Measurements from ENCODE around the gene DIP2C.

The DIP2C gene

DNA sequence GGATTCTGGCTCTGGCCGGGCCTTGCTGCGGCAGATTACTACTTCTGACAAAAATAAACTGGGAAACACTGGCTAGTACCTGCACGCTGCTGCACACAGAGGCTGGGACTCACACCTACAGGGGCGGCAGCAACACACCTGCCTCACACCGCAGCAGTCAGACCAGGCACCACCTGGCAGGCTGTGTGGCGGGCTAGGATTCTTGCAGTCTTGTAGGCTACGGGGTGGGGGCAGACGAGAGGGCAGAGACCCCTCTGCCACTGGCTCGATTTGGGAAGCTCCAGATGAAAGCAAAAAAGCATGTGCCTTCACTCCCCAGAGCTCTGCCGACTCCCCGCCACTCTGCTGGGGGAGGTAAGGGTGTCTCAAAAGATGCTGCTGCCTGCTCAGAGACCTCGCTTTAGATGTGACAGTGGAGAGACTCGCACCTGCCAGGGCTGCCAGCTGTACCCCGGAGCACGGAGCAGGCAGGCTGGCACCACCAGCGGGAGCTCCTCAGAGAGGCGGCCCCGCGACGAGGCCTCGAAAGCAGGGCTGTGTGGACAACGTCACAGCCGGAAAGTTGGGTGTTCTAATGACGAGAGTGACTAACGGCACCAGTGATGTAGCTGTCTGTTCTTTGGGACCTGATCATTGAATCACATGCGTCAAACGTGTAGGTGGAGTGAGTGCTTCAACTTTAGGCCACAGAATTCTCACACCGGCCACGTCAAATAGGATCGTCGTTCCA is 303.7 kb downstream of the DIP2C start:
- Mint-ChIP-seq H3K27me3 (peaks cover 4% of the 10 kb centered on the region), H3K4me1 (peaks cover 10% of the 10 kb centered on the region), H3K4me3 (no peak overlapping the region), H3K9me3 (no peaks in the 10 kb centered on the region), H3K27ac (no peak overlapping the region), H3K36me3 (peaks cover 4% of the 10 kb centered on the region)
- CTCF ChIA-PET: no interaction called here
- no peak for DNase-seq

DNA sequence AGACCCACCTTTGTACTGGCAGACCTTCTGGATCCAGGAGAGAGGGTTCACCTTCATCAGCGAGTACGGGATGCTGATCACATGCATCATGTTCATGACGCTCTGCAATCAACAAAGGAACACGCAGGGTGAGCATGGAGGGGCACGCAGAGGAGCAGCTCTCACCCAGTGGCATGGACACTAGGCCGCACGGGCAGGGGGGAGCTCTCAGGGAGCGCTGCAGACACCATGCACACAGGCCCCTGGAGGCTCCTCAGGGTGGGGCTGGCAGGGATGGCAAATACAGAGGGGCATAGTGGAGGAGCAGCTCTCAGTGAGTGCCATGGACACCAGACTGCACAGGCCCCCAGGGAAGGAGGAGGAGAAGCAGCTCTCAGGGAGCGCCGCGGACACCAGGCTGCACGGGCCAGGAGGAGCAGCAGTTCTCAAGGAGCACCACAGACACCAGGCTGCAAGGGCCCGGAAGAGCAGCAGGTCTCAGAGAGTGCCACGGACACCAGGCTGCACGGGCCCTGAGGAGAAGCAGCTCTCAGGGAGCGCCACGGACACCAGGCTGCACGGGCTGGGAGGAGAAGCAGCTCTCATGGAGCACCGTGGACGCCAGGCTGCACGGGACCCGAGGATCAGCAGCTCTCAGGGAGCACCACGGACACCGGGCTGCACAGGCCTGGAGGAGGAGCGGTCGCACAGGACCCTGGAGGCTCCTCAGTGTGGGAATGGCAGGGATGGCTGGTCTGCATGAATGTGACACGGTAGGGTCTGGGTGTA is 304.7 kb downstream of the DIP2C start:
- Mint-ChIP-seq H3K9me3 (no peaks in the 10 kb centered on the region), H3K27ac (no peak overlapping the region), H3K4me3 (no peak overlapping the region), H3K4me1 (peaks cover 10% of the 10 kb centered on the region), H3K36me3 (peaks cover 4% of the 10 kb centered on the region), H3K27me3 (peaks cover 9% of the 10 kb centered on the region)
- DNase-seq: no peak
- CTCF ChIA-PET: no interaction called here

DNA sequence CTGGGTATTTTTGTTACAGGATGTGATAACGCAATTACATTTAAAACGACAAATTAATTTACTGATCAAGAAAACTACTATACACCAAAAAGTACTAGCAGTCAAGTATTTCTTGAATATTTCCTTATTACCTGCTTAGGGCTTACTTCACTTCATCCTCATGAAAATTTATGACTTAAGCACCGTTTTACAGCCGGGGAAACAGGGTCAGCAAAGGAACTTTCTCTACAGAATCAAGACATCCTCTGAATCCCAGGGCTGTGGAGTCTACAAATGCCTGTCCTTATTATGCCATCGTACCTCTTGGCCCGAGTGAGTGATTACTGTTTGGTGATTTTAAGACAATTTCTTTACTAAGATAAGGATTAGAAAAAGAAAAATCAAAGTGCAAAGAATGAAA is 305.9 kb downstream of the DIP2C start:
- H3K4me1 Mint-ChIP-seq: peaks cover 10% of the 10 kb centered on the region

DNA sequence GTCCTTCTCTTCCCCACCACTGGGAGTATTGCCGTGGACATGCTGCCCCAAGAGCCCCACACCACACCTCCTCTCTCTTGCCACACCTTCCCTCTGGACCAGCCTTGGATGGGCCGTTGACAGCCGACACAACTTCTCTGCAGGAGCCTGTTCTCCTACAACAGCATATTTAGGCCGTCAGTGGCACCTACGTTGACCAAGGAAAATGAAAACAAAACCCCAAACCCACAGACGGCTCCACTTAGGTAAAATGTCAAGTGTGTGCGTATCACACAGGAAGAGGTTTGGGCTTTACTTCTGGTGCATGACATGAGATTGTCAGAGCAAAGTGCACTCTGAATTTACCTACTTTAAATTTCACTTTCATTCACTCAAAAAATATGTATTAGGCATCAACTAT is 307.7 kb downstream of the DIP2C start:
- H3K4me1 Mint-ChIP-seq: peaks cover 15% of the 10 kb centered on the region
- no peak overlapping the region for H3K4me3 Mint-ChIP-seq
- peak overlapping the region; percentile 71 for H3K27ac Mint-ChIP-seq
- peak; percentile 40 for DNase-seq
- peaks cover 4% of the 10 kb centered on the region for H3K36me3 Mint-ChIP-seq
- CTCF ChIA-PET: no interaction called here
- H3K9me3 Mint-ChIP-seq: peaks cover 7% of the 10 kb centered on the region
- peaks cover 10% of the 10 kb centered on the region for H3K27me3 Mint-ChIP-seq

More for the DNA sequence above, 305.9 kb downstream of the DIP2C start:
- Mint-ChIP-seq H3K4me3 (no peak overlapping the region), H3K27me3 (peaks cover 10% of the 10 kb centered on the region), H3K36me3 (peaks cover 4% of the 10 kb centered on the region), H3K27ac (no peak overlapping the region), H3K9me3 (peaks cover 2% of the 10 kb centered on the region)
- no peak for DNase-seq
- CTCF ChIA-PET: no interaction called here

DNA sequence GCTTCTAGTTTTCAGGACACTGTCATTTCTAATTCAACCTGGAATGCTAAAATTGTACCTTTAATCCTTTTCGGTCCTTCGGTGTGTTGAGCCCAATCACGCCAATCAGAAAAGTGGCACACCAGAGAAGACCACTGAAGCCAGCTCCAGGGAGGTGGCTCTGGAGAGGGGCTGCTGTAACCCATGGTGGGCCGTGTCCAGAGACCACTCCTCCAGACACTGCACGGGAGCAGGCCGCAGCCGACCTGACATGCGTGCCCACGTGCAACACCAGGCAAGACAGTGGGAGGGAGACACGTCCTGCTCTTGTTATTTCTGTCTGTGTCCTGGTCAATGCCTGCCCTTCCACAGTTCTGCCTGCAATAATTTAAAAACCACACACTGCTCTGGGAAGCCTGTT is 308.1 kb downstream of the DIP2C start:
- CTCF ChIA-PET: no interaction called here
- Mint-ChIP-seq H3K4me3 (no peak overlapping the region), H3K9me3 (peaks cover 7% of the 10 kb centered on the region), H3K36me3 (peaks cover 4% of the 10 kb centered on the region), H3K27ac (peak overlapping the region; percentile 71), H3K27me3 (peaks cover 10% of the 10 kb centered on the region), H3K4me1 (peaks cover 15% of the 10 kb centered on the region)
- DNase-seq: no peak

DNA sequence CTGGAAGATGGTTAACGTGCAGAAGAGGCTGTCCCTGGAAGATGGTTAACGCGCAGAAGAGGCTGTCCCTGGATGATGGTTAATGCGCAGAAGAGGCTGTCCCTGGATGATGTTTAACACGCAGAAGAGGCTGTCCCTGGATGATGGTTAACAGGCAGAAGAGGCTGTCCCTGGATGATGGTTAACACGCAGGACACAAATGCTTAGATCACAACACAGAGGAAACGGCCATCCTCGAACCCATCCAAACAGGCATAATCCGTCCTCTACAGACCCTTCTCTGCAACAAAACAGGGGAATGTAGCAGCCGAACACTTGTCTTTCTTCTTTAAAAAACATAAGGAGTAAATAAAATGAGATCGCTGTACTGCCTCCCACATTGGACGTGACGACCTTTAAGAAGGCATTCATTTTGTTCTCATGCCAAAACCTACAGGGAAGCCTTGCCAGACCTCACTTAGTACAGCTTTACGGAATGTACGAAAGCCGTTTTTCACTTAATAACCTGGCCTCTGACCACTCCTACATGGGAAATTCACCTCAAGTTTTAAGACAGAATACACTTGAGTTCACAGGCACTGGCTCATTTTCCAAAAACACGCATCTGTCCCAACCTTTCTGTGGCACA is 309.0 kb downstream of the DIP2C start:
- Mint-ChIP-seq H3K4me1 (peaks cover 15% of the 10 kb centered on the region), H3K4me3 (no peak overlapping the region), H3K36me3 (peaks cover 4% of the 10 kb centered on the region), H3K27ac (no peak overlapping the region), H3K9me3 (peaks cover 7% of the 10 kb centered on the region), H3K27me3 (peaks cover 10% of the 10 kb centered on the region)
- CTCF ChIA-PET: no interaction called here
- no peak for DNase-seq

DNA sequence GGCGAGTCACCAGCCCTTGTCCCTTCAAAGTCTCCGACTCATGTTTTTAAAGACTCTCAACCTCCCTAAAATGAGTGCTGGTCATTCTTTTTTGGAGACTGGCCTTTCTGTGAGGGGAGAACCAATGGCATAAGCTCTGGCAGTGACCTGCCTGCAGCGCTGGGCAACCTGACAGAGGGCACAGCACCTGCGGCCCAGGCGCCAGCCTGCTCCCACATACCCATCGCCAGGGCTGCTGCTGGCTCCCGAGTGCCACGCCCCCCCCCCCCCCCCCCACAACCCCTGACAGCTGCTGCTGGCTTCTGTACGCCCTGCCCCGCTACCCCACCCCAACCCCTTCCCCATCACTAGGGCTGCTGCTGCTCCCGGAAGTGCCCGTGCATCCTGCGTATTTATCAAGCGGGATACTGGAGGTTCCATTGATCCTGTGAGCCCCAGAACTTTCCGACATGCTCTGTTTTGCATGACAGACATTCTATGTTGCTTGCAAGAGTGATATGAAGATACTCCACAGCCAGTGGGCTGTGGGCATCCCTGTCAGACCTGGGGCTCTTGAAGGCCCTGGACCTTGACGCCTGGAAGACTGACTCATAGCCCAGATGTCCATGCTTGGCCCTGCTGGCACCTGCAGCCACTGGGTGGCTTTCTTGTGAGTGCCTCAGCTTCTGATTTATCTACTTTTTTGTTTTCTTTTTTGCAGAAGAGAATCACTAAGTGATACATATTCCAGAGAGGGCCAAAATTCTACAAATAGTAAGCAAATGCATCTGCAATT is 310.4 kb downstream of the DIP2C start:
- peaks cover 15% of the 10 kb centered on the region for H3K4me1 Mint-ChIP-seq
- DNase-seq: no peak
- H3K9me3 Mint-ChIP-seq: peaks cover 7% of the 10 kb centered on the region
- H3K4me3 Mint-ChIP-seq: no peak overlapping the region
- CTCF ChIA-PET: no interaction called here
- H3K36me3 Mint-ChIP-seq: peaks cover 4% of the 10 kb centered on the region
- H3K27ac Mint-ChIP-seq: no peak overlapping the region
- peaks cover 10% of the 10 kb centered on the region for H3K27me3 Mint-ChIP-seq

DNA sequence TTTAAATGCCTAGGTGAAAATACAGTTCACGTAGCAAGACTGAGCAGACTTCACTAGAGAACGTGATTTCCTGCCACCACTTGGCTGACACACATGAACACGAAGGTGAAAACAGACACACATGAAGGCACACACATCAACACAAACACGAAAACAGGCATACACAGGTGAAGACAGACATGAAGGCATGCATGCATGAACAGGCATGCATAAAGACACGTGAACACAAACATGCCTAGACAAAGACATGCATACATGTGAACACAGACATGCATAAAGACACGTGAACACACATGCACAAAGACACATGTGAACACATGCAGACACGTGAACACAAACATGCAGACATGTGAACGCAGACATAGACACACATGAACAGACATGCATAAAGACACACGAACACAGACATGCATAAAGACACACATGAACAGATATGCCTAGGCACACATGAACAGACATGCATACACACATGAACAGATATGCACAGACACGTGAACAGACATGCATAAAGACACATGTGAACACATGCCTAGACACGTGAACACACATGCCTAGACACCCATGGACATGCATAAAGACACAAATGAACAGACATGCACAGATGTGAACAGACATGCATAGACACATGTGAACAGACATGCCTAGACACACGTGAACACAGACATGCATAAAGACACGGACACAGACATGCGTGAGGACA is 311.1 kb downstream of the DIP2C start:
- Mint-ChIP-seq H3K9me3 (peaks cover 7% of the 10 kb centered on the region), H3K36me3 (peaks cover 4% of the 10 kb centered on the region), H3K4me3 (no peak overlapping the region), H3K27ac (no peak overlapping the region), H3K27me3 (peaks cover 10% of the 10 kb centered on the region), H3K4me1 (peaks cover 15% of the 10 kb centered on the region)
- no peak for DNase-seq
- CTCF ChIA-PET: no interaction called here

DNA sequence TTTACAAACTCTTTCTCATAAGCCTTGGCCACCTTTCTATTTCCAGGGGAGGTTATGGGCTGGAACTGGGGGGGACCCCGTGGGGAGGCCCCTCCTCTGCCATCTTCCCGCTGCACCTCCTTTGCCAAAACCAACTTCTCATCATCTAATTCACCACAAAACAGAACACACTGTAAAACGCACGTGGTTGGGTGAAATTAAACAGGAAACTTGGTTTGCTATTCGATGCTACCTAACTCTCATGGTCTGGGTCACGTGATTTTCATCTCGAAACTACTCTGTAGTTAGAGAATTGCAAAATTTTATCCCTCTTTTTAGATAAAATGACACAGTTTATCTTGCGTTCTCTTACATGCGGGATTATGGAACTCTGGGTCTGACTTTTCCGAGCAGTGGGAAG is 312.2 kb downstream of the DIP2C start:
- peaks cover 10% of the 10 kb centered on the region for H3K27me3 Mint-ChIP-seq
- CTCF ChIA-PET: no interaction called here
- no peak for DNase-seq
- no peak overlapping the region for H3K4me3 Mint-ChIP-seq
- H3K4me1 Mint-ChIP-seq: peaks cover 12% of the 10 kb centered on the region
- H3K36me3 Mint-ChIP-seq: peaks cover 4% of the 10 kb centered on the region
- no peak overlapping the region for H3K27ac Mint-ChIP-seq
- H3K9me3 Mint-ChIP-seq: peaks cover 7% of the 10 kb centered on the region

DNA sequence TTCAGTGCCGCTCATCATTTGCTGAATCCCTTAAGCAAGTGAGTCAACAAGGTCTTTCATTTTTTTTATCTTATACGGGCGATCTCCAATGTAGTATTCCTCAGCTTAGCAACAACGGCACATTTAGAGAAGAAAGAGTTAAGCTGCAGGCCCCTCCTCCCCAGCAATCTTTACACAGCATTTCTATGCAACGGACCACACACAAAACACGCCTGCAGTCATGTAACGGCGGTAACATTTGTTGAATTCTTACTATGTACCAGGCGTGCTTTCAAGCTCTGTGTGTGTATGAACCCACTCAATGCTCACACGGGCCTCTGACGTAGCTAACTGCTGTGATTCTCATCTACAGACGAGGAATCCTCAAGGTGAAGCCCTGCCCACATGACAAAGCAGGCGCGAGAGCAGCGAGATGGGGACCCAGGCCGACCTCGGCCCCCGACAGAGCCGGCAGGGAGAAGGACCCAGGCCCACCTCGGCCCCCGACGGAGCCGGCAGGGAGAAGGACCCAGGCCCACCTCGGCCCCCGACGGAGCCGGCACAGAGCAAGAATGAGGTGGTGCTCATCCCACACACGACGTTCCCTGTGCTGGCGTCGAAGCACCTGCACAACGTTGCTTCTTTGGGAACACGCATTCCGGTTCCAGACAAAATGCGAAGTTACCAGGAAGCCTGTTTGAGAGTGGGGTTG is 313.5 kb downstream of the DIP2C start:
- Mint-ChIP-seq H3K4me1 (peaks cover 5% of the 10 kb centered on the region), H3K27me3 (peaks cover 7% of the 10 kb centered on the region), H3K9me3 (peaks cover 7% of the 10 kb centered on the region), H3K4me3 (no peak overlapping the region), H3K27ac (no peak overlapping the region), H3K36me3 (no peaks in the 10 kb centered on the region)
- DNase-seq: no peak
- CTCF ChIA-PET: no interaction called here

DNA sequence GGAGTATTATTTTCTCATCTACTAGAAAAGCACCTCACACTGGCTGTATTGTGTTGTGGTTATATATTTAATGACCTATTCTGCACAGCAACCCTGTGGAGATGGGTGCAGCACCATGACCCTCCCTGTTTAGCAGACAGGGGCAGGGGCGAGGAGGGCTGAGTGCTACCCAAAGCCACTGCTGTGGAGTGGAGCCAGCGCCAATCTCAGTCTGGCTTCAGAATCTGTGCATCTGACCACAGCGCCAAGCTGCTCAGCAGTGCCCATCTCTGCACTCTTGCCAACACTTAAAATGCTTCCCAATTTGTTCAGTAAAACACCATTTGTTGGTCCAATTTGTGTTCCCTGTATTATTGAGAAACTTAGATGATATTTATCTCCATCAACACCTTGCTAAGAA is 315.1 kb downstream of the DIP2C start:
- no peaks in the 10 kb centered on the region for H3K27me3 Mint-ChIP-seq
- CTCF ChIA-PET: no interaction called here
- no peaks in the 10 kb centered on the region for H3K36me3 Mint-ChIP-seq

DNA sequence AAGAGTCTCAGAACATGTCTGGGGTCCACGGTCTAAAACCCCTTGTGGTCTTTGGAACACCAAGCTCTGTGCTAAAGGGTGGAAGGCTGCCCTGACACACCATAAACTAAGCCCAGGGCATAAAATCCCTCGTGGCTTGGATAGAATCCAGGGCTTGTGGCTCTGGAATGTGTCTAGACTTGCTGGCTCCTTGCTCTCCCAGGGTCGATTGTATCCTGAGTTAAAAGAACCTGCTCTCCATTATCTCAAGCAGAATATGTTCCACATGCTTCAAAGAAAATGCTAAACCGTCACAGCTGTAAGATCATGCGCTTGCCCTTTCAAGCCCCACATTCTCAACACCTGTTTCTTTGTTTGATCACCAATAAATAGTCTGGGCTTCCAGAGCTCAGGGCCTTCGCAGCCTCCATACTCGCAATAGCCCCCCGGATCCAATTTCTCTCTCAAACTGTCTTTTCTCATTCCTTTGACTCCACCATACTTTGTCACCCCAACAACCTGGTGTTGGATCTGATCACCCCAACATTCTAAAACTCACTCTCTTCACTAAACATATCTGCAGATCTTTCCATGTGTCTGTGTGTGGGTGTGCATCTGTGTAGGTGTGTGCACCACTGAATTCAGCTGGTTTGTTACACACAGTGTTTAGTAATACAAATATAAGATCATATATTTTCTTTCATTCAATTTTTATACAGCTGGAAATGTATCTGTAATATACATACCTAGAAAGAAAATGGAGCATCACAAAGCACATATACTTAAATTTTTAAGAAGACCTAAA is 315.8 kb downstream of the DIP2C start:
- CTCF ChIA-PET: no interaction called here

More for the DNA sequence above, 315.1 kb downstream of the DIP2C start:
- no peak for DNase-seq
- Mint-ChIP-seq H3K4me1 (peaks cover 5% of the 10 kb centered on the region), H3K4me3 (no peak overlapping the region), H3K27ac (no peak overlapping the region), H3K9me3 (peaks cover 7% of the 10 kb centered on the region)

DNA sequence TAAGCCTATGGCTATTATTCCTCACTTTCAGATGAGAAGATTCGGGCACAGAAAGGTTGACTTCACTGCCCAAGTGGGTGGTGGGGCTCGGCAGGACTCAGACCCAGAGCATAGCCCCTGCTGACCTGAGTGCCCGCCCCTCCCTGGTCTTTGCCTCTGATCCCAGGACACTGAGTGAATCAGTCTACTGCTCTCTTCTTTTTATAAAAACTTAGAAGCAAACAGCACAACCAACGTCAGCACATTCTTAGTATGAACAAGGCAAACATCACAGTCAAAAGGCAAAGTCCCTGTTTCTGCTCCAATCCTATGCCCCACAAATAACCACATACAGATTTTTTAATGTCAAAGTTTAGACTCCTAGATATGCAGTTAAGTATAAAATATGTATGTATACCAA is 316.5 kb downstream of the DIP2C start:
- Mint-ChIP-seq H3K4me3 (no peak overlapping the region), H3K4me1 (peaks cover 5% of the 10 kb centered on the region), H3K27me3 (no peaks in the 10 kb centered on the region), H3K9me3 (no peaks in the 10 kb centered on the region), H3K27ac (no peak overlapping the region), H3K36me3 (no peaks in the 10 kb centered on the region)
- CTCF ChIA-PET: no interaction called here
- DNase-seq: no peak

More for the DNA sequence above, 315.8 kb downstream of the DIP2C start:
- Mint-ChIP-seq H3K4me1 (peaks cover 5% of the 10 kb centered on the region), H3K27ac (no peak overlapping the region), H3K9me3 (peaks cover 7% of the 10 kb centered on the region), H3K27me3 (no peaks in the 10 kb centered on the region), H3K4me3 (no peak overlapping the region), H3K36me3 (no peaks in the 10 kb centered on the region)
- DNase-seq: no peak

Measured in activated naive CD4-positive, alpha-beta T cell treated with anti-CD3 and anti-CD28 coated beads, Interleukin-2, amount 10 ng/mL, durations not matched to agents 7 days and 5 days (primary cell).